HG03457 (cell line): ENCODE measurements around the gene MED15.
"Not testable (repeated sequence)": the region's sequence is repeated elsewhere in the genome, so short reads cannot be mapped to it uniquely, and the experiment has no call there.

Experiments used
- ATAC-seq: cut with Tn5 transposase; IDR thresholded peaks from one replicate; pipeline ENCODE4 v1.9.1; 2021; ENCODE audit warnings: moderate number of reproducible peaks; ENCODE audit not compliant: unreplicated experiment

MED15 gene

GRCh38 chr22:20594486-20594885, 87.1 kb downstream of the MED15 start:
- not testable (repeated sequence) for ATAC-seq

- no peak for ATAC-seq
Measured at GRCh38 chr22:20595461-20595860, 88.1 kb downstream of the MED15 start.

- ATAC-seq: no peak
Measured at GRCh38 chr22:20599117-20599516, 91.7 kb downstream of the MED15 start.

GRCh38 chr22:20600137-20600673, 92.8 kb downstream of the MED15 start:
- ATAC-seq: no peak

- no peak for ATAC-seq
Measured at GRCh38 chr22:20601308-20601707, 93.9 kb downstream of the MED15 start.

GRCh38 chr22:20602609-20603164, 95.3 kb downstream of the MED15 start:
- no peak for ATAC-seq

GRCh38 chr22:20604092-20604747, 96.8 kb downstream of the MED15 start:
- no peak for ATAC-seq

- ATAC-seq: no peak
Measured at GRCh38 chr22:20604776-20605221, 97.4 kb downstream of the MED15 start.

GRCh38 chr22:20605328-20605727, 97.9 kb downstream of the MED15 start:
- ATAC-seq: no peak

- no peak for ATAC-seq
Measured at GRCh38 chr22:20606041-20606783, 98.8 kb downstream of the MED15 start.

GRCh38 chr22:20606784-20607128, 99.3 kb downstream of the MED15 start:
- no peak for ATAC-seq

- no peak for ATAC-seq
Measured at GRCh38 chr22:20607157-20607907, 99.9 kb downstream of the MED15 start.

- no peak for ATAC-seq
Measured at GRCh38 chr22:20610243-20610686, 102.9 kb downstream of the MED15 start.

GRCh38 chr22:20610757-20611156, 103.3 kb downstream of the MED15 start:
- no peak for ATAC-seq

- no peak for ATAC-seq
Measured at GRCh38 chr22:20611418-20611817, 104.0 kb downstream of the MED15 start.

- ATAC-seq: no peak
Measured at GRCh38 chr22:20613301-20613700, 105.9 kb downstream of the MED15 start.

GRCh38 chr22:20615021-20615420, 107.6 kb downstream of the MED15 start:
- no peak for ATAC-seq

GRCh38 chr22:20615533-20616450, 108.4 kb downstream of the MED15 start:
- ATAC-seq: no peak

- ATAC-seq: no peak
Measured at GRCh38 chr22:20616451-20617043, 109.1 kb downstream of the MED15 start.

- no peak for ATAC-seq
Measured at GRCh38 chr22:20618488-20618887, 111.1 kb downstream of the MED15 start.
